Right hindlimb (tissue), 1 donor: ENCODE results near the gene PDZRN4.
"Not testable (repeated sequence)": the region's sequence is repeated elsewhere in the genome, so short reads cannot be mapped to it uniquely, and the experiment has no call there.

Source experiments
- DNase-seq: peaks from one replicate; pipeline ENCODE4 v3.0.0-alpha.2; 2018

PDZRN4 gene

DNA sequence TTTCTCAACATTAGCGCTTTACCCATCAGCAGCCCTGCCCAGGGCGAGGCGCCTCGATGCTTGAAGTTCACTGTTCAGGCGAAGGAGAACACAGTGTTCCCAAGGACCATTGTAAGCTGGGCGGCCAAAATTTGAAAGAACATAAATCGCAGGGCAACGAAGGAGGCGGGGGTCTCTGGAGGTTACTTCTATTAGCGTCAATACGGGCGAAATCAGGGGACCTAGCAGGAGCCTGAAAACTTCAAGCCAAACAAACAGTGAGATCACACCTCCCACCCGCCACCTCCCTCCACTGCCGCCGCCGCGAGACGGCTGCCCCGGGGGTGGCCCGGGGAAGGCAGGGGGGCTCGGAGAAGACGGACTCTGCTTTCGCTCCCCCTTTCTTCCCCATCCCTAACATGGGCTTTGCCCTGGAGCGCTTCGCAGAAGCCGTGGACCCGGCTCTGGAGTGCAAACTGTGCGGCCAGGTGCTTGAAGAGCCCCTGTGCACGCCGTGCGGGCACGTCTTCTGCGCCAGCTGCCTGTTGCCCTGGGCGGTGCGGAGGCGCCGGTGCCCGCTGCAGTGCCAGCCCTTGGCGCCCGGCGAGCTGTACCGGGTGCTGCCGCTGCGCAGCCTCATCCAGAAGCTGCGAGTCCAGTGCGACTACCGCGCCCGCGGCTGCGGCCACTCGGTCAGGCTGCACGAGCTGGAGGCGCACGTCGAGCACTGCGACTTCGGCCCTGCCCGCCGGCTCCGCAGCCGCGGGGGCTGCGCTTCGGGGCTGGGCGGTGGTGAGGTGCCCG lies at the start of gene PDZRN4:
Gene PDZRN4 (plus strand): TSS at position 263 of the 783 bp plus-strand sequence.
- peak; percentile 57 for DNase-seq

GRCh38 chr12:41140117-41140516 lies 48.0 kb upstream of the PDZRN4 start:
- DNase-seq, result no peak

DNA sequence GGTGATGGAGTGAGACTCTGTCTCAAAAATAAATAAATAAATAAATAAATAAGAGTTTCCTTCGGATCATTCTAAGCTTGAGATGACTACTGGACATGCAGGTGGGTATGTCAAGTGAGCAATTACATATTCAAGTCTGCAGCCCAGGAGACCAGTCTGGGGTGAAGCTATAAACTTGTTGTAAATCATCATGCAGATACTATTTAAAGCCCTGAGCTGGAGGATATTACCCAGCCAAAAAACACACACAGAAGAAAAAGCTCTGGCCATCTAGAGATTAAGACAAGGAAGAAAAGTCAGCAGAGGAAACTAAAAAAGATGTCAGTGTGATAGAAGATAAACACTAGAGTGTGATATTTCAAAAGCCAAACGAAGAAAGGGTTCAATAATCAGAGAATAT lies 47.0 kb upstream of the PDZRN4 start:
- DNase-seq, result no peak

- no peak for DNase-seq
Measured at GRCh38 chr12:41142376-41142775, 45.7 kb upstream of the PDZRN4 start.

GRCh38 chr12:41151793-41152192 lies 36.3 kb upstream of the PDZRN4 start:
- DNase-seq, result no peak

DNA sequence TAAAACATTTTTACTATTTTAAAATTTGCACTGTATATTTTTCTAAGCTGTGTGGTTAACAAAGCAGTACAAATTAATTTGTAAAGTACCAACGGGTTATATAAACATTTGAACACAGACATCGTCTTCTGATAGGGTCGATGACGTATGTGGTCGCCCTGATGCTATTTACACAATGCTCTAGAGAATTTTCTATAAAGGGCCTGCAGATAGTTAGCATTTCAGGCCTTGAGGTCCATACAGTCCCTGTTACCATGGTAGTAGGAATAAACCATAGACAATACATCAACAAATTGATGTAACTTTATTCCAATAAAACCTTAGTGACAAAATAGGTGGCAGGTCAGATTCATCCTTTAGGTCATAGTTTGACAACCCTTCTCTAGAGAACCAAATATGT lies 25.7 kb upstream of the PDZRN4 start:
- DNase-seq, result no peak

DNA sequence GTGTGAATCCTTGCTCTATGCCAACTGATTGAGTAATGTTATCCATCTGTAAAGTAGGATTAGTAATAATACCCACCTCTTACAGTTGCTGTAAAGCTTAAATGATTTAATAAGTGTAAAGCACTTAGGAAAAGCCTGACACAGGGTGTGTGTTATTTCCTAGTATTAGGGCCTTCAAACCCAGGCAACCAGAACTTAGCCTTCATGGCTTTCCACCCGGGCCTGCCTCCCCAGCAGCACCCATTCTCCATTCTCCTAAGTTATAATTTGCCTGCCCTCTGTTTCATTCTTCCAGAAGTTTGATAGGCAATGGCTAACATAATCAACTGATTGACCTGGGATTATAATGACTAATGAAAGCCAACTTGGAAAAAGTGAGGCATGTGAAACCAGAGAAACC lies 20.4 kb upstream of the PDZRN4 start:
- DNase-seq, result no peak

GRCh38 chr12:41174602-41175001 lies 13.5 kb upstream of the PDZRN4 start:
- no peak for DNase-seq

DNA sequence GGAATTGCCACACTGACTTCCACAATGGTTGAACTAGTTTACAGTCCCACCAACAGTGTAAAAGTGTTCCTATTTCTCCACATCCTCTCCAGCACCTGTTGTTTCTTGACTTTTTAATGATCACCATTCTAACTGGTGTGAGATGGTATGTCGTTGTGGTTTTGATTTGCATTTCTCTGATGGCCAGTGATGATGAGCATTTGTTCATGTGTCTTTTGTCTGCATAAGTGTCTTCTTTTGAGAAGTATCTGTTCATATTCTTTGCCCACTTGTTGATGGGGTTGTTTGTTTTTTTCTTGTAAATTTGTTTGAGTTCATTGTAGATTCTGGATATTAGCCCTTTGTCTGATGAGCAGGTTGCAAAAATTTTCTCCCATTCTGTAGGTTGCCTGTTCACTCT lies 8.6 kb upstream of the PDZRN4 start:
- not testable (repeated sequence) for DNase-seq

- DNase-seq, result no peak
Measured at GRCh38 chr12:41184864-41185263, 3.3 kb upstream of the PDZRN4 start.

DNA sequence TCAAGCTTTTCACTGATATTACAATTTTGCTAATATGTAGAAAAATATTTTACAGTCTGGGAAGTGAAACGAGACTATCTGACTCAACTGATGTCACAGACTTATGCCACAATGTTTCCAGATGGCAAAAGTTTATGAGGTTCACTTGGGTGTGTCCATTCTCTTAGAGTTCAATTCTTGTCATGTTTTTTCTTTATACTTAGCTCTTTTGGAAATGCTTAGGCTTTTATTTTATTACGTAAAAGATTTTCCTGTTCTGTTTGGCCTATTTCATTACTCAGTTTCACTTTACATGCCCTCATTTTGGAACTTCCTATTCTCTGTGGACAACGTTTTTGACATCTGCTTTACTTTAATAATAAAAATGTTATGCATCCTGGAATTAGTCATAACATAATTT lies 2.1 kb upstream of the PDZRN4 start:
- DNase-seq, result no peak

GRCh38 chr12:41188841-41189394 lies 798 bp downstream of the PDZRN4 start:
- DNase-seq, result peak; percentile 45

DNA sequence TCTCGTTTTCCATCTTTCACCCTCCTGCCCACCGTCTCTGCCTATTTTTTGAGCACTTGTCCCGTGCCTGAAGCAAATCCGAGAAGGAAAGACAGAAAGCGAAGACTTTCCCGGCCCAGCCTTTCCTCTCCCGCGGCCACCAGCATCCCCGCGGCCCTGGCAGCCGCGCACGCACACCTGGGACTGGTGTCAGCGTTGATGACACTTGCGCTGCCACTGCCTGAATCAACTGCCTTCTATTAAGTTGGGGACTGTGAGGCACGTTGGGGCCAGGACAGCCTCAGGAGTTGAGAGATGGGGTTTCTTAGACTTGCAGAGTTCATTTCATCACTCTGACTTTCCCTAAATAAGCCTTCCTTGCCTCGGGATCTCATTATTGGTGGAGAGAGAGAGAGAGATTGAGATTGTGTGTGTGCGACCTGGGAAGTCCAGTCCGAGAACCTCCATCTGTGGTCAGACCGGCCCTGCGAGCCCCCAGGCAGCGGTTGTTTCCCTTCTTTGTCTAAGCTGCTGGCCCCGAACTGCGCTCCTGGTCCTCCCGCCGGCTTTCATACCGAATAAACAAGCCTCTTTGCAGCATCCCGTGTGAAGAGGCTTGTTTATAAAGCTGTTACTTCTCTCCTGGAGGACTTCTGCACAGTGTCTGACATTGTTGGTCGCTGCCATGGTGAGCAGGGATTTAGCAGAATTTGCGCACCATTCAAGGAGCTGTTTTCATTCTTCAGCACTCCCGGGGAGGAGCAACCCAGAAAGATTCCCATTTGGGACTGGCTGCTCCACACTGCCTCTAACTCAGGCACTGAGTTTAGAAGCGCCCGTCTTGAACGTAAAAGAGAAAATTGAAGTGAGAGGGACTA lies 1.5 kb downstream of the PDZRN4 start:
- peak; percentile 22 for DNase-seq

GRCh38 chr12:41190338-41190737 lies 2.2 kb downstream of the PDZRN4 start:
- DNase-seq, result peak; percentile 32

- not testable (repeated sequence) for DNase-seq
Measured at GRCh38 chr12:41191549-41191948, 3.4 kb downstream of the PDZRN4 start.

DNA sequence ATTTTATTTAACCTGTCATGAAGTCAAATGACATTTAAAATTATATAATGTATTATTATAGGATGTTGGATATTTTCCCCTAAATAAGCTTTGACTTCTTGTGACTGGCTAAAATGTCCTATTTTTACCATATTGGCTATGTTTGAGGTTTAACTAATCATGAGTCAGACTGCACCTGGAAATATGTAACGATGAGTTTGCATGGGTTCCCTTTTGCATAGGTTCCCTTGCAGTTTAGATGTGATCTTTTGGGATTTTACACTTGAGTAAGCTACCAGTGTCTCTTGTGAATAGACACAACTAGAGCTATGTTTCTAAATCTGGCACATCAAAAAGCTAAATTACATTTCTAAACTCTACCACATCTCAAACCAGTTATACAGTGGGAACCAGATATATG lies 5.2 kb downstream of the PDZRN4 start:
- DNase-seq, result no peak

DNA sequence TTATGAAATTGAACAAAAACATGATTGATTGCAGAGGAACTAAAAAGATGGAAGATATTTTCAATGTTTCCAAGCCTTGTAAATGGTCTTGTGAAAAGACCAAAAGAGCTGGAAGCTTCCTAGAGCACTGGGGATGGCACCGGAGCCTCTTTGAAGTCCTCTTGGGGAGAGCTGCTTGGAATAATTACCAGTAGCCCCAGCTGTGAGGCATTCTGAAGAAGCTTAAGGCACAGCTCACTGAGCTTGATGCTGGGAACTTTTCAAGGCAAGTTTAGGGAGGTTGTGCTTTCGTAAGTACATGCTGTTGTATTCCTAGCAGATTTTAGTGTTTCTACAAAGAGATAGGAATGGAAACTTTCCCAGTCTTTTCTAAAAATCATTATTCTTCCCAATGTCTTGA lies 13.9 kb downstream of the PDZRN4 start:
- DNase-seq, result no peak

GRCh38 chr12:41205070-41205709 lies 17.1 kb downstream of the PDZRN4 start:
- DNase-seq, result no peak

DNA sequence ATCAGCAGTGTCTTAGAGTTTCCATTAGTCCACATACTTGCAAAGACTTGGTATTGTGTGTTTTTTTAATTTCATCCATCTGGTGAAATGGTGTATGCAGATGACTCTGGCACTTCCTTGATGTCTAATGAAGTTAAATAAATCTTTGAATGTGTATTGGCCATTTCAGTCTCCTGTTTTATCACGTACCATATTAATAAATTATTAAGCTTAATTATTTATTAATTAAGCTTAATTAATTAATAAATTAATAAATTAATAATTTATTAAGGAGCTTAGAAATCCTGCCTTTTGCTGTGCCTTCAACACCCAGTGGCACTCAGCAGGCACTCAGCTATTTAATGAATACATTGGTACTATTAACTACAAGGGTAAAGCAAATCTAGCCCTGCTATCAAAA lies 18.2 kb downstream of the PDZRN4 start:
- no peak for DNase-seq

GRCh38 chr12:41211448-41211847 lies 23.3 kb downstream of the PDZRN4 start:
- no peak for DNase-seq

DNA sequence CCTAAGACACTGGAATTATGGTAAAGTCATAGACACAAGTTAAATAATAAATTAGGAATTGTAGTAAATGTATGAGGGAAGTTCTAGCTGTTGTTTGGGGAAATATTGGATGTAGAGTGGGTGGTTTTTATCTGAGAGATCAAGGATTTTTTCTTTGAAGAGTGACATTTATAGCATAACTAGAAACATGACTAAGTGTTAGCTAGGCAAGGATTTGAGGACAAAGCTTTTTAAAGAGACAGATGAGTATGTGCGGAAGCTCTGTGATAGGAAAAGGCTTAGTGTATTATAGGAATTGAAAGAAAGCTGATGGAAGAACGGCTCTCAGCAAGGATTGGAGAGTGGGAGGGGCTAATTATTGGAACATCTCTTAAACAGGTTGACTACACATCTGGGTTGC lies 24.5 kb downstream of the PDZRN4 start:
- no peak for DNase-seq

GRCh38 chr12:41213107-41213506 lies 25.0 kb downstream of the PDZRN4 start:
- DNase-seq, result peak; percentile 44

DNA sequence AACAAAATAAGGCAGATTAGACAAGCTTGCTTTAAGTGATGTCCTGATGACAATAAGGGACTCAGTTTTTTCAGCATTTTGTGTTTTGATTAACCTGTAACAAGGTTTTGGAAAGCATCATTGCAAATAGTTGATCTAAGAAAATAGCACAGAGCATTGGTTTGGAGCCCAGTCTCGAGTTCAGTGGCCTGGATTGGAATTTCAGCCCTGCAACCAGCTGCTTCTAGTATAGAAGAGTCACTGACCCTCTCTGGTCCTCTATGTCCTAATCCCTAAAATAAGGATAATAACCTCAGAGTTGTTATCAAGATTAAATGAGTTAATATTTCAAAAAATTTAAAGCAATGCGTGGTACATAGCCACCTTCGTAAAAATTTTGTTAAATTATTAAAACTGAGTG lies 25.5 kb downstream of the PDZRN4 start:
- no peak for DNase-seq
